ENCODE results near the gene RAD51D.

The RAD51D gene

DNA sequence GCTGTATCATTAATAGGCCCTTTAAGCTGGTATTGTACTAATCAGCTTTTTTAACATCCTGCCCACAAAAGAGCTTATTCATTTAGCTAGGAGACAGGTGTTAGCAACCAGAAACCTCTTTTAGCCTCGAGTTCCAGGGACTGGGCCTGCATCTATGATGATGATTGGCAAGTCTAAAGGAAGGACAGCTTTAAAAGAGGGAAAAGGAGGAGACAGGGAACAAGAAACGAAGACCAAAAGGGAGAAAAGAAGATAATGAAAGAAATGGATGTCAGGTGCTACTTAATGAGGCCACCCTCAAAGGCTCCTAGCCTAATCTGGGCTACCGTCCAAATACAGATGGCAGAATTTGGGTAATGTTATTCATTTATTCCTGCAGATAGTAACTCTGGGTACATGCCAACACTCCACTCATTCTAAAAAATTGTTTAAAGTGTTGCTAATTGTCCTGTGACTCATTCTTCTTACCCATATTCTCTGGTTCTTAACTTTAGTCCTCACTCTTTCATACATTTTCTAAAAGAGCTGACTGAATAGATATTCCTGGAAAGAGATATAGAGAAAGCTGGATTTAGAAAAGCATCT, 37.5 kb downstream of the RAD51D start:
- H3K4me1 Mint-ChIP-seq (ENCODE audit: low read depth in 2 of 2): peaks cover 40 to 79% of the 10 kb centered on the region in 2 donors
- H3K36me3 Mint-ChIP-seq (ENCODE audit: insufficient read depth): peaks cover 4% of the 10 kb centered on the region
- no peaks in the 10 kb centered on the region for H3K9me3 Mint-ChIP-seq
- H3K27ac Mint-ChIP-seq: peak overlapping the region; percentile 4 to 86
- DNase-seq (no peak), ATAC-seq (replicated peaks) (peak; percentile 83)
- peak overlapping the region in 1 of 2 donors; percentile 59 for H3K4me3 Mint-ChIP-seq
- no peaks in the 10 kb centered on the region for H3K27me3 Mint-ChIP-seq

DNA sequence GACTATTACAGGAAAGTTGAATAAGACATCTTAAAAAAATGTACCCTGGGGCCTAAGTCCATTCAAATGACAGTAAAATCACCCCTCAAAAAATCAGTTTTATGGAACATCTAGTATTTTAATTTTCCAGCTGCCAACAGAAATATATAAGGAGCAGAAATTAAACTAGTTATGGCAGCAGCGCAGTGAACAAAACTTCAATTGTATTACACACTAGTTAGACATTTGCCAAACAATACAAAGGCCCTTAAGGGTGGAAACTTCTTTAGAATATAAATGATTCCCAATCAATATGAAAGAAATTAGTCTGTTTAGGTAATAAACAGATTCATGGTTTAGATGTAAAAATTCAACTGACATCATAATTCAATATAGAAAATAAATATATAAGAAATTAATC, 38.0 kb downstream of the RAD51D start:
- DNase-seq: no peak
- peaks cover 36 to 73% of the 10 kb centered on the region in 2 donors for H3K4me1 Mint-ChIP-seq (ENCODE audit: low read depth in 2 of 2)
- peak overlapping the region; percentile 4 to 86 for H3K27ac Mint-ChIP-seq

GRCh38 chr17:35080536-35080935, 39.1 kb downstream of the RAD51D start:
- H3K4me3 Mint-ChIP-seq: peak overlapping the region; percentile 47 to 54
- ATAC-seq (replicated peaks): no peak
- no peaks in the 10 kb centered on the region for H3K27me3 Mint-ChIP-seq

More for the DNA sequence above, 38.0 kb downstream of the RAD51D start:
- H3K9me3 Mint-ChIP-seq: no peaks in the 10 kb centered on the region
- ATAC-seq (replicated peaks): no peak
- H3K27me3 Mint-ChIP-seq: no peaks in the 10 kb centered on the region
- no peak overlapping the region for H3K4me3 Mint-ChIP-seq
- H3K36me3 Mint-ChIP-seq (ENCODE audit: insufficient read depth): peaks cover 4% of the 10 kb centered on the region

GRCh38 chr17:35079547-35080423, 39.9 kb downstream of the RAD51D start:
- H3K36me3 Mint-ChIP-seq (ENCODE audit: insufficient read depth): peaks cover 4% of the 10 kb centered on the region
- H3K4me3 Mint-ChIP-seq: peak overlapping the region in 1 of 2 donors; percentile 54
- peaks cover 36 to 64% of the 10 kb centered on the region in 2 donors for H3K4me1 Mint-ChIP-seq (ENCODE audit: low read depth in 2 of 2)

More at GRCh38 chr17:35080536-35080935, 39.1 kb downstream of the RAD51D start:
- Mint-ChIP-seq H3K9me3 (no peaks in the 10 kb centered on the region), H3K4me1 (ENCODE audit: low read depth in 2 of 2) (peaks cover 31 to 65% of the 10 kb centered on the region in 2 donors), H3K36me3 (ENCODE audit: insufficient read depth) (peaks cover 4% of the 10 kb centered on the region), H3K27ac (peak overlapping the region; percentile 30 to 70)
- no peak for DNase-seq

DNA sequence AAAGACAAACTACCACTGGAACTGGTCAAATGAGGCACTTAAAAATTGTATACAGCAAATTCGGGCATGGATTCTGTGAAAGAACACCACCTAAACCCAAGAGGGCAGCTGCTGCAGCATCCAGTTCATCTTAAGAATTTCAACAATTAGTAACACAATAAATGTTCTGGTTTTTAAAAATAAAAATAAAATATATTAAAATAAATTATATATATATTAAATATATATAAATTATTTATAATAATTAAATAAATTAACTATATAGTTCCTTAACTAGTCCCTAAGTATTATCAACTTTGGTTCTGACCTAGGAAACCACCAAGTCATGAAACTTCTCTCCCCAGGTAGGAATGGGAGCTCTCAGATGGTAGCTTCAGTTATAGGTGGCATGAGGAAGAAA, 42.8 kb downstream of the RAD51D start:
- ATAC-seq (replicated peaks) (no peak), DNase-seq (no peak)
- H3K27me3 Mint-ChIP-seq: no peaks in the 10 kb centered on the region
- H3K9me3 Mint-ChIP-seq: no peaks in the 10 kb centered on the region
- no peak overlapping the region for H3K27ac Mint-ChIP-seq
- no peak overlapping the region for H3K4me3 Mint-ChIP-seq
- peaks cover 4% of the 10 kb centered on the region for H3K36me3 Mint-ChIP-seq (ENCODE audit: insufficient read depth)
- H3K4me1 Mint-ChIP-seq (ENCODE audit: low read depth in 2 of 2): peaks cover 47 to 69% of the 10 kb centered on the region in 2 donors

More at GRCh38 chr17:35079547-35080423, 39.9 kb downstream of the RAD51D start:
- Mint-ChIP-seq H3K27me3 (no peaks in the 10 kb centered on the region), H3K27ac (peak overlapping the region; percentile 30 to 70), H3K9me3 (no peaks in the 10 kb centered on the region)
- DNase-seq (no peak), ATAC-seq (replicated peaks) (no peak)

DNA sequence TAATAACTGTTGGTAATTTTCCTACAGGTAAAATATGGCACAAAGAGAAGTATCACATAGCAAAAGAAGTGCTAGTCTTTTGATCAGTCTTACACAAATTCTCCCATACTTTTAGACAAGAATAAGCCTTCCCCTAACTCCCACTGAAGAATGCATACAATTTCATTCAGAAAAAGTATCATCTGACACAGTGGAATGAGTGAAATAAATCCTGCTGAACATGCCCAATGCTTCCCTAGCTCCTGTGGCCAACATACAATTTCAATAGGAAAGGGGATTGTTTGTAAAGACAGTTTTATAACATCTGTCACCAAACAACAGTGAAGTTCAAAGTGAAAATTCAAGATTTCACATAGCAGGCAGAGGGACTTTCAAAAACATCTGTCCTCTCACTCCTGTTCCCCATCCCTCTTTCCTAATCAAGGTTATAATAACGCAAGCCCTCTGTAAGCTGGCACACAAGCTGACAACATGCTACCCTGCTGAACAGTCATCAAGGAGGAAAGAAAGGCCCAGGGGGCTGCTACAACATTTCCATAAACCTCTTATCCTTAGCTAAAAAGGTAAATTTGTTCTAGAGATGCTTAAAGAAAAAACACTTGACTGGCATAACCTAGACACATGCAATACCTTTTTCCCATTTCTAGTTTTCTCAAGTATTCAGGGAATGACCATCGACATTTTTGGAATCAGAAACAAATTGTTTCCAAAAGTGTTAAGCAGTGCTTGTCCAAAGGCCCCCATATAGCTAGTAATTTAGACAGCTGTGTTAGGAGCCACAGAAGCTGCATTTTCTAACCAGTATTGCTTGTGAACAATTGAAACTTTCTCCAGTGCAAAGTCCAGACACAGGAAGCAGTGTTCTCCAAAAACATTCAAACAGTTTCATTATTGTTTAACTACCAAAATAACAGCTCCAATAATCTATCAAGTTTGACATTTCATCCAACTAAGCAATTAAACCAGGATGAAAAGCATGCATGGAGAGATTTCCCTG, 44.7 kb downstream of the RAD51D start:
- ATAC-seq (replicated peaks): no peak
- peak overlapping the region in 1 of 2 donors; percentile 65 for H3K4me3 Mint-ChIP-seq
- H3K9me3 Mint-ChIP-seq: no peaks in the 10 kb centered on the region
- DNase-seq: no peak
- peaks cover 8% of the 10 kb centered on the region for H3K36me3 Mint-ChIP-seq (ENCODE audit: insufficient read depth)
- H3K27ac Mint-ChIP-seq: peak overlapping the region in 1 of 2 donors; percentile 35
- no peaks in the 10 kb centered on the region for H3K27me3 Mint-ChIP-seq
- peaks cover 36 to 61% of the 10 kb centered on the region in 2 donors for H3K4me1 Mint-ChIP-seq (ENCODE audit: low read depth in 2 of 2)

DNA sequence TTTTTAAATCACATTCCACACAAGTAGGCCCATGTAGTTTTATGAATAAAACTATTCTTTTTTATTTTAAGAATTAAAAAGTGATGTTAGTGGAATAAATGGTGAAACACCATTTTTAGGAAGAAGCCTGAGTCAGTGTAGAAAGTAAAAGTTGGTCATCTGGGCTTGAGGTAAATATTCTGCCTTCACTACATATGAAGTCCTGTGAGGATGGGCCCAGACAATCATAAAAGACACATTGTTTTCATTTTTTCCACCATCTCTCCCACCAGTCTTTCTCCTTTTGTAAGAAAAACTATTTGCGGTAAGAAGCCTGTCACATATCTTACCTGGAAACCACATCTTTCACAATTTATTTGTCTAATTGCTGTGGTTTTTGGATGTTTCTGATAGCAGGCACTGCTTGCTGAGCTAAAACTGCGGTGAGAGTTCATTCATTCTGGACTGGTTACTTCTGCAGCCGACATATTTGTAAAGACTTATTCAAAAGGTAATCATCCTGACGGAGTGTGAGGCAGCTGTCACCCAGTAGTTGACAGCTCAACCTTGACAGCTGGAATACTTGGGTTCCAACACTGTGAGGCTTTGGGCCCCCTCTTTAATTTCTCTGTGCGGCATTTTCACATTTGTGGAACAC, 45.6 kb downstream of the RAD51D start:
- H3K4me3 Mint-ChIP-seq: peak overlapping the region; percentile 1 to 65
- no peak for DNase-seq
- H3K27me3 Mint-ChIP-seq: no peaks in the 10 kb centered on the region
- H3K9me3 Mint-ChIP-seq: no peaks in the 10 kb centered on the region
- peak overlapping the region; percentile 35 to 57 for H3K27ac Mint-ChIP-seq
- ATAC-seq (replicated peaks): peak; percentile 41
- H3K36me3 Mint-ChIP-seq (ENCODE audit: insufficient read depth): peaks cover 13% of the 10 kb centered on the region
- peaks cover 35 to 55% of the 10 kb centered on the region in 2 donors for H3K4me1 Mint-ChIP-seq (ENCODE audit: low read depth in 2 of 2)

DNA sequence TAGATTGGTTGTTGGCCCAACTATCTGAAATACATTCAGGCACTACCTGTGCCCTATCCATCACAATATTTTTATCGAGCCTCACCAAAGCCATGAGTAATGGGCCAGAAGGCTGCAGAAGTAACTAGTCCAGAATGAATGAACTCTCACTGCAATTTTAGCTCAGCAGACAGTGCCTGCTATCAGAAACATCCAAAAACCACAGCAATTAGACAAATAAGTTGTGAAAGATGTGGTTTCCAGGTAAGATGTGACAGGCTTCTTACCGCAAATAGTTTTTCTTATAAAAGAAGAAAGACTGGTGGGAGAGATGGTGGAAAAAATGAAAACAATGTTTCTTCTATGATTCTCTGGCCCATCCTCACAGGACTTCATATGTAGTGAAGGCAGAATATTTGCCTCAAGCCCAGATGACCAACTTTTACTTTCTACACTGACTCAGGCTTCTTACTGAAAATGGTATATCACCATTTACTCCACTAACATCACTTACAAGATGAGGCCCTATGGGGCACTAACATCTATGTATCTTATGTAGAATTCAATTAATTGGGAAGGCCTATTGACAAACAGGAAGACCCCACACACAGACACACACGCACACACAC, 46.4 kb downstream of the RAD51D start:
- Mint-ChIP-seq H3K4me3 (peak overlapping the region; percentile 1 to 65), H3K27ac (peak overlapping the region; percentile 55 to 57), H3K36me3 (ENCODE audit: insufficient read depth) (peaks cover 9% of the 10 kb centered on the region), H3K9me3 (no peaks in the 10 kb centered on the region), H3K4me1 (ENCODE audit: low read depth in 2 of 2) (peaks cover 39 to 61% of the 10 kb centered on the region in 2 donors), H3K27me3 (no peaks in the 10 kb centered on the region)
- DNase-seq (no peak), ATAC-seq (replicated peaks) (peak; percentile 80)

DNA sequence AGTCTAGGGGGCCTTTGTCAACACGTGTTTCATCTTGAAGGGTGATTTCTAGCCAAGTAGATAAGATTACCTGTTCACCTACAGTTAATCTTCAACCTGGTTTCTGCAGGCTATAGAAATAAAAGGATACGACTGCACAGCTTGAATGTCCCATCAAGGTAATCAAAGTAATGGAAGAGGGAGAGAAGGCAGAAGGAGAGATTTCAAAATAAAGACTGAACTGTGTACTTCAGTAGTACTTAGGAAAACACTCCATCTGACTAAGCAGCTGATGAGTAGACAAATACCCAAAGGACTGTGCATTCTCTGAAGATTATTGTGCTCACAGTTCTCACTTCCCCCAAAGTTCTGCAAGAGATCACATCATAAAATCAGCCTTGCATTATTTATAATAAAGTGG, 50.3 kb downstream of the RAD51D start:
- no peaks in the 10 kb centered on the region for H3K27me3 Mint-ChIP-seq
- no peaks in the 10 kb centered on the region for H3K9me3 Mint-ChIP-seq
- H3K27ac Mint-ChIP-seq: no peak overlapping the region
- peaks cover 14% of the 10 kb centered on the region for H3K36me3 Mint-ChIP-seq (ENCODE audit: insufficient read depth)
- no peak for DNase-seq
- no peak overlapping the region for H3K4me3 Mint-ChIP-seq
- ATAC-seq (replicated peaks): no peak
- peaks cover 27 to 51% of the 10 kb centered on the region in 2 donors for H3K4me1 Mint-ChIP-seq (ENCODE audit: low read depth in 2 of 2)

DNA sequence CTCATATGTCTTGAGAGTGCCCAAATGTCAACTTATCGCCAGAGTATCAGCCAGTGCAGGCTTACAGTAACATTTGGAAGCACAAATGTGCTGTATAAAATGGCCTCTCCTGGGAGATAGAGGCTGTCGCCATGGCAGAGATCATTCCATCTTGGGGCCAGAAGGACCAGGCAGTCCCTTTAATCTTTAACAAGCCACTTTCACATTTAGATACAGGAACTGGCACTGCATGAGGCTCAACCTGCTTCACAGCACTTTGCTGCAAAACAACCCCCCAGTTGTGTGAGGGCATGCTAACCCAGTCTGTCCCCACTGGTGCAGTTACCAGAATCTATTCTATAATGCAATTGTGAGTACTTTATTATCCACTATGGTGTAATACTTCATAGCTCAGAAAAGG, 51.4 kb downstream of the RAD51D start:
- Mint-ChIP-seq H3K9me3 (no peaks in the 10 kb centered on the region), H3K4me3 (no peak overlapping the region), H3K27ac (peak overlapping the region in 1 of 2 donors; percentile 51), H3K36me3 (ENCODE audit: insufficient read depth) (peaks cover 18% of the 10 kb centered on the region), H3K4me1 (ENCODE audit: low read depth in 2 of 2) (peaks cover 28 to 49% of the 10 kb centered on the region in 2 donors), H3K27me3 (no peaks in the 10 kb centered on the region)
- ATAC-seq (replicated peaks) (no peak), DNase-seq (no peak)

DNA sequence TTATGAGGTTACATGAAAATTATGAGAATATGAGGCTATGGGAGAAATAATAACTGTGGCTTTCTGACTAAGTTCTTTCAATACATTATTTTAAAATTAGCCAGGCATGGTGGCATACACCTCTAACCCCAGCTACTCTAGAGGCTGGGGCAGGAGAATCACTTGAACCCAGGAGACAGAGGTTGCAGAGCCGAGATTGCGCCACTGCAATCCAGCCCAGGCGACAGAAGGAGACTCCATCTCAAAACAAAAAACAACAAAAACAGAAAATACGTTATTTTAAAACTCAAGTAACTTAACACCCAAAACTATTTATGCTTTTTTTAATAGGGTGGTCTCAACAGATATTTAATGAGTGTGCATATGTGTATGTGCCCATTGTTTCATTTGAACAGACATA, 53.8 kb downstream of the RAD51D start:
- Mint-ChIP-seq H3K4me1 (ENCODE audit: low read depth in 2 of 2) (peaks cover 23 to 40% of the 10 kb centered on the region in 2 donors), H3K9me3 (no peaks in the 10 kb centered on the region), H3K27me3 (no peaks in the 10 kb centered on the region), H3K36me3 (ENCODE audit: insufficient read depth) (peaks cover 25% of the 10 kb centered on the region), H3K4me3 (no peak overlapping the region), H3K27ac (peak overlapping the region in 1 of 2 donors; percentile 97)
- ATAC-seq (replicated peaks) (no peak), DNase-seq (no peak)

DNA sequence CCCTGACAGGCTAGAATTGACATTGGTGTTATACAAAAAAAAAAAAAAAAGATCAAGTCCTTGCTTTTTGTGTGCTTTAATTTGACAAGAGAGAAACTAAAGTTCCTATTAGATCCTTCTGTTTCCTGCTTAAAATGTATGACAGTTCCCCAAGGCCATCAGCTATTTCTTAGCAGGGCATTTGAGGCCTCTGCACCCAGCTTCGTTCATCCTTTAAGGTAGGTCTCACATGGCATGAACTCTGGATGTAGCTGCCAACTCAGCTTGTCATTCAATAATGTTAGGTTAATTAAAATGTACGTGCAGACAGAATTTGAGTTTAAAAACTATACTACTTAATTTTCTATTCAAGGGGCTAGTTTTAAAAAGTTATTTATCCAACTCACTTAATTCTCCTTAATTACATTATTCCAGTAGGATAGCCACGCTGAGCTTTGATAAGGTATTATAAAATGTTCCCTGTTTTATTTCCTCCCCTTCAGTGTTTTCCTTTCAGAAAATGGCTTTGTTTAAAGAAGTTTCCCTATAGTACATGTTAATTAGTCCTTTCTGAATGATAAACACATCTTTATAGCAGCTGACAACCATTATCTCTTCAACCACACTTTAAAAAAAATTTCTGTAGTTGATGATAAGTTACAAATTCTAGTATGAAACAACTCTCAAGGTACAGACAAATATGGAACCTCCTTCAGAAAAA, 55.0 kb downstream of the RAD51D start:
- peak overlapping the region; percentile 94 to 97 for H3K27ac Mint-ChIP-seq
- no peaks in the 10 kb centered on the region for H3K9me3 Mint-ChIP-seq
- H3K4me3 Mint-ChIP-seq: peak overlapping the region in 1 of 2 donors; percentile 71
- H3K4me1 Mint-ChIP-seq (ENCODE audit: low read depth in 2 of 2): peaks cover 25 to 44% of the 10 kb centered on the region in 2 donors
- peaks cover 25% of the 10 kb centered on the region for H3K36me3 Mint-ChIP-seq (ENCODE audit: insufficient read depth)
- H3K27me3 Mint-ChIP-seq: no peaks in the 10 kb centered on the region
- ATAC-seq (replicated peaks) (no peak), DNase-seq (no peak)

Measured in effector memory CD8-positive, alpha-beta T cell (primary cell).